BE2C (cell line): Measurements from ENCODE around the gene RABGGTA.

ENCODE experiments used
- DNase-seq: peaks from one replicate; pipeline ENCODE4 v3.0.0-alpha.2; 2020
- H3K27me3 ChIP-seq: fragments of 250-450 bp; sonication (Bioruptor Pico); 2 replicates; pipeline ENCODE4 v1.5.1; 2020; ENCODE audit warnings: mild to moderate bottlenecking
- H3K36me3 ChIP-seq: fragments of 250-450 bp; sonication (Bioruptor Pico); 2 replicates; pipeline ENCODE4 v1.5.1; 2020; ENCODE audit warnings: mild to moderate bottlenecking
- H3K4me1 ChIP-seq: fragments of 250-450 bp; sonication (Bioruptor Pico); 2 replicates; pipeline ENCODE4 v1.5.1; 2020
- H3K4me3 ChIP-seq: 2 replicates; pipeline ENCODE4 v1.5.1; 2011; ENCODE audit warnings: low read depth, low read length
- H3K9me3 ChIP-seq: fragments of 250-450 bp; sonication (Bioruptor Pico); 2 replicates; pipeline ENCODE4 v1.5.1; 2020
- TF ChIP-seq, protein P1 (sequence below): IDR thresholded peaks from 2 replicates; pipeline ENCODE4 v1.5.1; 2012; ENCODE audit warnings: mild to moderate bottlenecking, low read depth, low read length

RABGGTA gene

DNA sequence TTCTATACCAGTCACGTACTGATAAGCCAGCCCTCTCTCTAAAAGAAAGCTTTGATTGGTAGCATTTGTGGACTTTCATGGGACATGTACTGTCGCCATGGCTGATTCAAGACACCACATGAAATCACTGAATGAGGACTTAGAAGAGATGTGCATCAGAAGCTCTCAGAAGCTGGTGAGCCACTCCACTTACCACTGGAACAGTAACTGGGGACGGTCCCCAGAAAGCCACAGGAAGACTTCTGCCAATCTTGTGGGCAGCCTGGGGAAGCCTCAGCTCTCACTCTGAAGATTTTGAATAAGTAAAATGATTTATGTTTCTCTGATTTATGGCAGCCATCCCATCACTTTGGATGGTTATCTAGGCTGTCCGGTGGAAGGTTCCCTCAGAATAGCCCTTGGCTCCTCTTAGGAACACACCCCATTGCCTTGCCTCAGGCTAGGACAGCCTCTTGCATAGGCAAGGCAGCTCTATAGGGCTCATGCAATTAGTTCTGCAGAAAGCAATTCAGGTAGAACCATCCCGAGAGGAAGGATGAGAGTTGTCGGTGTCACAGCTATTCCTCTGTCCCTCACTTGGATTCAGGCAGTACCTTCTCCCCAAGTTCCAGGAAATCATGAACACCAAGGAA lies 18.4 kb upstream of the RABGGTA start:
- Histone ChIP-seq H3K36me3 (no peaks in the 10 kb centered on the region), H3K27me3 (no peaks in the 10 kb centered on the region), H3K4me3 (no peak overlapping the region), H3K9me3 (no peaks in the 10 kb centered on the region), H3K4me1 (no peaks in the 10 kb centered on the region)
- TF ChIP-seq, protein P1, sequence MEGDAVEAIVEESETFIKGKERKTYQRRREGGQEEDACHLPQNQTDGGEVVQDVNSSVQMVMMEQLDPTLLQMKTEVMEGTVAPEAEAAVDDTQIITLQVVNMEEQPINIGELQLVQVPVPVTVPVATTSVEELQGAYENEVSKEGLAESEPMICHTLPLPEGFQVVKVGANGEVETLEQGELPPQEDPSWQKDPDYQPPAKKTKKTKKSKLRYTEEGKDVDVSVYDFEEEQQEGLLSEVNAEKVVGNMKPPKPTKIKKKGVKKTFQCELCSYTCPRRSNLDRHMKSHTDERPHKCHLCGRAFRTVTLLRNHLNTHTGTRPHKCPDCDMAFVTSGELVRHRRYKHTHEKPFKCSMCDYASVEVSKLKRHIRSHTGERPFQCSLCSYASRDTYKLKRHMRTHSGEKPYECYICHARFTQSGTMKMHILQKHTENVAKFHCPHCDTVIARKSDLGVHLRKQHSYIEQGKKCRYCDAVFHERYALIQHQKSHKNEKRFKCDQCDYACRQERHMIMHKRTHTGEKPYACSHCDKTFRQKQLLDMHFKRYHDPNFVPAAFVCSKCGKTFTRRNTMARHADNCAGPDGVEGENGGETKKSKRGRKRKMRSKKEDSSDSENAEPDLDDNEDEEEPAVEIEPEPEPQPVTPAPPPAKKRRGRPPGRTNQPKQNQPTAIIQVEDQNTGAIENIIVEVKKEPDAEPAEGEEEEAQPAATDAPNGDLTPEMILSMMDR = no peak
- no peak for DNase-seq

DNA sequence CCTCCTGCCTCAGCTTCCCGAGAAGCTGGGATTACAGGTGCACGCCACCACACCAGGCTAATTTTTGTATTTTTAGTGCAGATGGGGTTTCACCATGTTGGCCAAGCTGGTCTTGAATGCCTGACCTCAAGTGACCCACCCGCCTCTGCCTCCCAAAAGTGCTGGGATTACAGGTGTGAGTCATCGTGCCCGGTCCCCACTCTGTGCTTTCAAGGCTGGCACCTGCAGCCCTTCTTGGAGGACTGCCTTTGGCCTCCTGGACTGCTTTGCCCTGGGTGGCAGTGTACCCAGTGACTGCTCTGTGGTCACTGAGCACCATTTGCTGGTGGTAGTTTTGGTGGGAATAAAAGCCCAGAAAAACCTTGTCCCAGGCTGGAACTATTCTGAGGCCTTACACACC lies 15.6 kb upstream of the RABGGTA start:
- no peaks in the 10 kb centered on the region for H3K9me3 ChIP-seq

DNA sequence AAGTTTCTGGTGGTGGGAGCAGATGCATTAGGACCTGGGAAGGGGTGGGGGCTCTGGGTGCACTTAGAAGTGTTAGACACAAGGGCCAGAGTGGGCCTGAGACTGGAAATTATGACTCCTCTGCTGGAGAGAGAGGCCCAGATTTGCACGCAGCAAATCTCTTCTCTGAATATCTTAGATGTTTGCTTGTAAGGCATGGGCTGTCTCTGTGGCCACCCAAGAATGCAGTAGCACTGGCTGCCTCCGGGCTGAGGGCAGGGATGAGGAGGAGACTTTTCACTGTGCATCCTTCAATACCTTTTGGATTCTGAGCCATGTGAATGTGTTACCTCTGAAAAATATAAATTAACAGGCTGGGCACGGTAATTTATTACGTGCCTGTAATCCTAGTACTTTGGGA lies 14.0 kb upstream of the RABGGTA start:
- Histone ChIP-seq H3K9me3 (no peaks in the 10 kb centered on the region), H3K4me3 (no peak overlapping the region), H3K27me3 (no peaks in the 10 kb centered on the region), H3K4me1 (no peaks in the 10 kb centered on the region), H3K36me3 (no peaks in the 10 kb centered on the region)
- DNase-seq = no peak
- TF ChIP-seq, protein P1 = no peak

More for the DNA sequence above, 15.6 kb upstream of the RABGGTA start:
- no peak for DNase-seq
- H3K4me3 ChIP-seq = no peak overlapping the region
- no peaks in the 10 kb centered on the region for H3K36me3 ChIP-seq
- no peaks in the 10 kb centered on the region for H3K4me1 ChIP-seq
- no peaks in the 10 kb centered on the region for H3K27me3 ChIP-seq
- TF ChIP-seq, protein P1 = no peak

DNA sequence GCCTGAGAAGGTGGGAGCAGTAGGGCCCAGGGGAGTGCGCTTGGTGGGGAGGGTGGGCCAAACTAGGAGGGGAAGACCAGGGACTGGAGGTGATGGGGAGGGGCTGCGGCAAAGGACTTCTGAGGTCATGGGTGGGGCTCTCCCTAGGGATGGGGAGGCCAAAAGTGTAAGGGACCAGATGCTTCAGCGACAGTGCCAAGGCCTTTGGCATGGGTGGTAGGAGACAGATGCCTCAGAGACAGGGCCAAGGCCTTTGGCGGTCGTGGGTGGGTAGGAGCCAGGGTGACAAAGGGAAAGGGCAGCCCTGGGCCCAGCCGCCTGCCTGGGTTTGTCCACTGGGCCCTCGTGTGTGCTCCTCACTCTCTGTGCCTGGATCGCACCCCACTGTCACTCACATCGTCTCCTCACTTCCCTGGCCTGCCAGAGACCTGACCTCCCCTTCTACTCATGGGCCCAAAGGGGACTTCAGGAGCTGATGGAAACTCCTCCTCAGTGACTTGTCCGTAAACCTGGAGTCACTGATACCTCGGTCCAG lies 13.2 kb upstream of the RABGGTA start:
- TF ChIP-seq, protein P1 = no peak
- DNase-seq = no peak
- Histone ChIP-seq H3K4me1 (no peaks in the 10 kb centered on the region), H3K27me3 (no peaks in the 10 kb centered on the region), H3K36me3 (no peaks in the 10 kb centered on the region), H3K4me3 (no peak overlapping the region), H3K9me3 (no peaks in the 10 kb centered on the region)

DNA sequence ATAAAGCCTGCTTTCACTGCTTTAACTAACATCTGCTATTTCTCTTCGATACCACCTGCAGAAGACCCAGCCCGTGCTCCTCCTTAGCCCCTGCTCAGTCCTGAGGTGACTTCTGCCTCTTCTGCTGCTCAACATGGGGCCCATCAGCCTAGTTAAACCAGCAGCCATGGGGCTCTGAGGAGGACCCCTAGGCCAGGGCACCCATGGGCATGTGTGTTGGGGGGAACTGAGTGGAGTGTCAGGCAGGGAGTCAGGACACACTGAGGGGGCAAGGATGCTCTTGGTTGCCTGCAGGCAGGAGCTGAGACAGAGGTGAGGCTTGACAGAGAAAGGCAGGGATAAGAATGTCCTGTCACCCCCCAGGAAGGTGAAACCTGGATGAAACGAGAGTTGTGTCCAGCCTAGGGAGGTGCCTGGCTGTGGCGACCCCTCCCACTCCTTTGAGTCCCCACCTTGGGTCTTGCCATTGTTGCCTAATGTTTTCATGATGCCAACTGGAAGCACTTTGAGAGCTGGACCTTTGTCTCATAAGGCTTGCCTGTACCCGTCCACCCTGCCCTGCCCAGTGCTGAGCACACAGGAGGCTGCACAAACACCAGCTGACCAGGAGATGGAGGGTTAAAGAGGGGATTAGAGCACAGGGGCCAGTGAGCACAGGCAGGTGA lies 12.5 kb upstream of the RABGGTA start:
- no peaks in the 10 kb centered on the region for H3K27me3 ChIP-seq
- H3K36me3 ChIP-seq = no peaks in the 10 kb centered on the region
- no peaks in the 10 kb centered on the region for H3K9me3 ChIP-seq
- H3K4me3 ChIP-seq = no peak overlapping the region
- DNase-seq = no peak
- peaks cover 2% of the 10 kb centered on the region; the same call in 1 of the 2 replicates for H3K4me1 ChIP-seq
- TF ChIP-seq, protein P1 = no peak

DNA sequence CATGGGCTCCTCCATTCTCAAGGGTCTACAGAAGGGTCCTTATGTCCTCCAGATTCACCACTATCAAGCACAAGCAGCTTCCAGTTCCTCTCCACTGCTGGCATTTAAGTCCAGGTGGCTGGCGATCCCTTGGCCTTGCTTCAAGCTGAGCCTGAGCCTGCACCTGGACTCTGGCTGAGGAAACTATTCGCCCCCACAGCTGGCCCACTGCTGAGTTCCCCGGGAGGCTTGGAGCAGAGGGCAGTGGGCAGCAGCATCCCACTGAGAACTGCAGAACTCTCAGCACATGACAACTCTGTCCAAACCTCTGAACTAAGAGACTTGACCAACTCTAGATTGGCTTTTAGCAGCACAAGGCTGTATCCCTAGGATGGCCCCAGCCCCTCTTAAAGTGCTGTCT lies 11.3 kb upstream of the RABGGTA start:
- Histone ChIP-seq H3K9me3 (no peaks in the 10 kb centered on the region), H3K4me1 (peaks cover 2% of the 10 kb centered on the region; the same call in 1 of the 2 replicates), H3K4me3 (no peak overlapping the region), H3K36me3 (no peaks in the 10 kb centered on the region), H3K27me3 (no peaks in the 10 kb centered on the region)
- DNase-seq = no peak
- TF ChIP-seq, protein P1 = no peak
